SJCRH30 (cell line): Measurements from ENCODE around the gene MAP3K4. TPM values are rescaled to one million over a fixed set of nuclear protein-coding genes. Genes with fewer than 3 reads are reported as not detected.
A peak's percentile ranks its signal among the peaks of the same experiment; 100 is the strongest.

ENCODE experiments used
- DNase-seq, 2 experiments: peaks; one replicate each; pipeline ENCODE4 v3.0.0-alpha.2; 2015 to 2020
- H3K27ac ChIP-seq: fragments of 250-450 bp; sonication (Bioruptor Pico); 2 replicates; pipeline ENCODE4 v1.5.1; 2020; ENCODE audit warnings: mild to moderate bottlenecking, moderate library complexity
- H3K27me3 ChIP-seq: fragments of 250-450 bp; sonication (Bioruptor Pico); 2 replicates; pipeline ENCODE4 v1.5.1; 2020; ENCODE audit warnings: mild to moderate bottlenecking, moderate library complexity
- H3K36me3 ChIP-seq: fragments of 250-450 bp; sonication (Bioruptor Pico); 2 replicates; pipeline ENCODE4 v1.5.1; 2020; ENCODE audit warnings: mild to moderate bottlenecking, moderate library complexity
- H3K4me1 ChIP-seq: fragments of 250-450 bp; sonication (Bioruptor Pico); 2 replicates; pipeline ENCODE4 v1.5.1; 2020; ENCODE audit warnings: mild to moderate bottlenecking, moderate library complexity
- H3K4me3 ChIP-seq: fragments of 250-450 bp; sonication (Bioruptor Pico); 2 replicates; pipeline ENCODE4 v1.5.1; 2020; ENCODE audit warnings: mild to moderate bottlenecking, moderate library complexity
- H3K9me3 ChIP-seq: fragments of 250-450 bp; sonication (Bioruptor Pico); replicated peaks from 2 replicates; pipeline ENCODE4 v1.5.1; 2020; ENCODE audit warnings: mild to moderate bottlenecking, moderate library complexity
- total RNA-seq: library from RNA; depleted of rRNA; stranded (reverse); fragments of >200 nt; shearing (Covaris generic); gene quantifications from 2 replicates; pipeline ENCODE4 v1.2.3, GENCODE V29; 2014

Gene MAP3K4
- total RNA-seq, 1 experiment from 2014 or later: 44.7 TPM

- 0 out of 2 replicates have a peak, but pooled peaks cover 2% of the 10 kb centered on the region for H3K36me3 ChIP-seq
- H3K27ac ChIP-seq: no peak overlapping the region
- H3K27me3 ChIP-seq: no peaks in the 10 kb centered on the region
- H3K9me3 ChIP-seq: no peaks in the 10 kb centered on the region
- DNase-seq: no peak
- H3K4me3 ChIP-seq: no peak overlapping the region
- H3K4me1 ChIP-seq: no peaks in the 10 kb centered on the region
Observed at GRCh38 chr6:161152527-161152862, 160.9 kb downstream of the MAP3K4 start.

- no peaks in the 10 kb centered on the region for H3K27me3 ChIP-seq
- DNase-seq: no peak
- H3K36me3 ChIP-seq: 0 out of 2 replicates have a peak, but pooled peaks cover 2% of the 10 kb centered on the region
- no peak overlapping the region for H3K27ac ChIP-seq
- H3K4me1 ChIP-seq: no peaks in the 10 kb centered on the region
- no peaks in the 10 kb centered on the region for H3K9me3 ChIP-seq
- H3K4me3 ChIP-seq: no peak overlapping the region
Observed at GRCh38 chr6:161152907-161153662, 161.5 kb downstream of the MAP3K4 start.

- Histone ChIP-seq H3K4me3 (no peak overlapping the region), H3K27ac (no peak overlapping the region), H3K9me3 (no peaks in the 10 kb centered on the region), H3K27me3 (no peaks in the 10 kb centered on the region), H3K36me3 (0 out of 2 replicates have a peak, but pooled peaks cover 1% of the 10 kb centered on the region), H3K4me1 (no peaks in the 10 kb centered on the region)
- no peak for DNase-seq
Observed at GRCh38 chr6:161153725-161154124, 162.2 kb downstream of the MAP3K4 start.

- no peaks in the 10 kb centered on the region for H3K36me3 ChIP-seq
- no peak overlapping the region for H3K4me3 ChIP-seq
- H3K4me1 ChIP-seq: no peaks in the 10 kb centered on the region
- H3K27ac ChIP-seq: no peak overlapping the region
- H3K9me3 ChIP-seq: no peaks in the 10 kb centered on the region
- DNase-seq: no peak
- no peaks in the 10 kb centered on the region for H3K27me3 ChIP-seq
Observed at GRCh38 chr6:161154796-161155335, 163.3 kb downstream of the MAP3K4 start.

GRCh38 chr6:161161121-161161520 lies 169.6 kb downstream of the MAP3K4 start:
- Histone ChIP-seq H3K4me3 (no peak overlapping the region), H3K9me3 (no peaks in the 10 kb centered on the region), H3K36me3 (no peaks in the 10 kb centered on the region), H3K27me3 (no peaks in the 10 kb centered on the region), H3K4me1 (peaks cover 14% of the 10 kb centered on the region), H3K27ac (peak overlapping the region; percentile 81)
- no peak for DNase-seq

- peaks cover 14% of the 10 kb centered on the region for H3K4me1 ChIP-seq
- no peak overlapping the region for H3K27ac ChIP-seq
- no peaks in the 10 kb centered on the region for H3K36me3 ChIP-seq
- H3K9me3 ChIP-seq: no peaks in the 10 kb centered on the region
- no peak overlapping the region for H3K4me3 ChIP-seq
- H3K27me3 ChIP-seq: no peaks in the 10 kb centered on the region
- DNase-seq: no peak
Observed at GRCh38 chr6:161161889-161162624, 170.5 kb downstream of the MAP3K4 start.

GRCh38 chr6:161162722-161163121 lies 171.2 kb downstream of the MAP3K4 start:
- no peaks in the 10 kb centered on the region for H3K9me3 ChIP-seq
- no peak overlapping the region for H3K4me3 ChIP-seq
- no peak overlapping the region for H3K27ac ChIP-seq
- H3K4me1 ChIP-seq: peaks cover 14% of the 10 kb centered on the region
- no peak for DNase-seq
- H3K27me3 ChIP-seq: no peaks in the 10 kb centered on the region
- H3K36me3 ChIP-seq: no peaks in the 10 kb centered on the region

- no peaks in the 10 kb centered on the region for H3K36me3 ChIP-seq
- H3K27ac ChIP-seq: no peak overlapping the region
- H3K4me1 ChIP-seq: peaks cover 18% of the 10 kb centered on the region
- no peak for DNase-seq
- no peaks in the 10 kb centered on the region for H3K9me3 ChIP-seq
- no peaks in the 10 kb centered on the region for H3K27me3 ChIP-seq
- no peak overlapping the region for H3K4me3 ChIP-seq
Observed at GRCh38 chr6:161163466-161164181, 172.1 kb downstream of the MAP3K4 start.

GRCh38 chr6:161164182-161164625 lies 172.6 kb downstream of the MAP3K4 start:
- no peak for DNase-seq
- Histone ChIP-seq H3K27ac (no peak overlapping the region), H3K27me3 (no peaks in the 10 kb centered on the region), H3K4me3 (no peak overlapping the region), H3K36me3 (no peaks in the 10 kb centered on the region), H3K4me1 (peaks cover 21% of the 10 kb centered on the region), H3K9me3 (no peaks in the 10 kb centered on the region)

- DNase-seq: no peak
- H3K9me3 ChIP-seq: peaks cover 3% of the 10 kb centered on the region; the same call in 1 of the 2 replicates
- H3K4me1 ChIP-seq: peaks cover 20% of the 10 kb centered on the region
- H3K4me3 ChIP-seq: no peak overlapping the region
- H3K27me3 ChIP-seq: no peaks in the 10 kb centered on the region
- no peaks in the 10 kb centered on the region for H3K36me3 ChIP-seq
- H3K27ac ChIP-seq: no peak overlapping the region
Observed at GRCh38 chr6:161166176-161166575, 174.6 kb downstream of the MAP3K4 start.

GRCh38 chr6:161166677-161167076 lies 175.1 kb downstream of the MAP3K4 start:
- Histone ChIP-seq H3K4me3 (no peak overlapping the region), H3K27ac (no peak overlapping the region), H3K27me3 (no peaks in the 10 kb centered on the region), H3K36me3 (no peaks in the 10 kb centered on the region), H3K4me1 (peaks cover 20% of the 10 kb centered on the region), H3K9me3 (peaks cover 4% of the 10 kb centered on the region; the same call in 1 of the 2 replicates)
- DNase-seq: no peak
